T-cell (primary cell): ENCODE results near the gene BLOC1S2. TPM values are rescaled to one million over a fixed set of nuclear protein-coding genes. Genes with fewer than 3 reads are reported as not detected.
"Not testable (repeated sequence)": the region's sequence is repeated elsewhere in the genome, so short reads cannot be mapped to it uniquely, and the experiment has no call there.

Experiments
- ATAC-seq, 4 experiments: fragments of 200-7000 bp in 3 of 4; fragments of 150-1000 bp in 1 of 4; cut with Tn5 transposase; replicated peaks in 1 of 4; 1 replicate in 3 of 4; 2 replicates in 1 of 4; pipeline ENCODE4 v1.10.0; 2021; ENCODE audit warnings: moderate library complexity in 3 of 4, mild to moderate bottlenecking in 2 of 4, moderate number of reproducible peaks in 1 of 4
- CTCF ChIA-PET, 2 donors: fragments of 300-600 bp; sonication (Branson Sonifier 250); formaldehyde crosslinking; loops; one replicate each; lab custom pipeline; 2022; ENCODE audit warnings: antibody characterized with exemption in 2 of 2; lab: Charles Lee
- POLR2A ChIA-PET, 2 donors: fragments of 300-600 bp; sonication (Branson Sonifier 250); formaldehyde crosslinking; loops; one replicate each; lab custom pipeline; 2022; ENCODE audit warnings: antibody characterized with exemption in 2 of 2; lab: Charles Lee
- DNase-seq, 35 experiments: peaks; one replicate each; pipeline versions ENCODE4 v3.0.0 to v3.0.0-alpha.2; 2013 to 2023
- H3K27ac ChIP-seq: one replicate; pipeline ENCODE4 v1.5.1; 2013; ENCODE audit warnings: low read length
- H3K27me3 ChIP-seq, 2 experiments: replicated peaks in 1 of 2; 1 replicate in 1 of 2; 2 replicates in 1 of 2; pipeline versions ENCODE4 v1.6.1 to v1.7.0; 2013; ENCODE audit warnings: low read length in 1 of 2, mixed read lengths in 1 of 2; ENCODE audit not compliant: control insufficient read depth in 2 of 2, insufficient read depth in 2 of 2; ENCODE audit errors: extremely low read depth in 1 of 2
- H3K36me3 ChIP-seq, 2 donors: 1 replicate in 1 of 2; 2 replicates in 1 of 2; pipeline versions ENCODE4 v1.6.1 to v1.7.0; 2013; ENCODE audit warnings: low read length in 1 of 2; ENCODE audit not compliant: control insufficient read depth in 2 of 2, insufficient read depth in 1 of 2; ENCODE audit errors: extremely low read depth in 1 of 2
- H3K4me1 ChIP-seq, 2 experiments: 1 replicate in 1 of 2; 2 replicates in 1 of 2; pipeline versions ENCODE4 v1.6.1 to v1.7.0; 2013; ENCODE audit warnings: low read length in 2 of 2, mixed read lengths in 1 of 2; ENCODE audit not compliant: insufficient read depth in 2 of 2, control insufficient read depth in 1 of 2; ENCODE audit errors: extremely low read depth in 1 of 2
- H3K4me3 ChIP-seq, 2 donors: 1 replicate in 1 of 2; 2 replicates in 1 of 2; pipeline versions ENCODE4 v1.5.1 to v1.7.0; 2013; ENCODE audit warnings: mild to moderate bottlenecking in 2 of 2, low read length in 1 of 2, moderate library complexity in 1 of 2; ENCODE audit not compliant: control insufficient read depth in 1 of 2; ENCODE audit errors: extremely low read depth in 1 of 2
- H3K9me3 ChIP-seq: 2 replicates; pipeline ENCODE4 v1.7.0; 2013
- H3K27ac Mint-ChIP-seq, 2 donors: one replicate each; pipeline ENCODE4 v1.8.0; 2020 to 2021; ENCODE audit warnings: mild to moderate bottlenecking in 2 of 2, mixed read lengths in 2 of 2
- H3K27me3 Mint-ChIP-seq, 2 donors: one replicate each; pipeline ENCODE4 v1.8.0; 2021 to 2022; ENCODE audit warnings: mixed read lengths in 2 of 2
- H3K36me3 Mint-ChIP-seq: one replicate; pipeline ENCODE4 v1.8.0; 2021; ENCODE audit warnings: mixed read lengths
- H3K4me1 Mint-ChIP-seq, 3 donors: one replicate each; pipeline ENCODE4 v1.8.0; 2020 to 2022; ENCODE audit warnings: mixed read lengths in 3 of 3, mild to moderate bottlenecking in 1 of 3
- H3K4me3 Mint-ChIP-seq, 3 donors: one replicate each; pipeline ENCODE4 v1.8.0; 2020 to 2022; ENCODE audit warnings: mild to moderate bottlenecking in 3 of 3, mixed read lengths in 3 of 3, moderate library complexity in 3 of 3
- H3K9me3 Mint-ChIP-seq, 3 donors: one replicate each; pipeline ENCODE4 v1.8.0; 2020 to 2022; ENCODE audit warnings: mixed read lengths in 3 of 3
- WGBS: methylation state at CpG from one replicate; pipeline ENCODE4 v1.1.5; 2013; ENCODE audit warnings: missing lambda C conversion rate; ENCODE audit not compliant: insufficient coverage; 5-methylcytosine and 5-hydroxymethylcytosine counted together
- total RNA-seq, 35 experiments: library from RNA in 6 of 35; stranded (reverse) in 6 of 35; fragments of 120-200 nt in 1 of 35; gene quantifications; one replicate each; pipeline versions ENCODE4 v1.2.1 to v1.2.4 and lab custom pipeline; 2013 to 2026

Gene BLOC1S2
- total RNA-seq, 5 donors from 2014 or later (not counting 1 experiment from before 2014, with no cell fraction given), result 30.2 to 44.1 (median 38.0) TPM

- CTCF ChIA-PET, result no interaction called here
- peaks cover 3 to 6% of the 10 kb centered on the region in 2 donors for H3K27me3 Mint-ChIP-seq
- H3K4me1 Mint-ChIP-seq, result peaks cover 27 to 36% (median 29%) of the 10 kb centered on the region in 3 donors
- no peaks in the 10 kb centered on the region for H3K36me3 Mint-ChIP-seq
- 100% methylated on average over 1 of the region's 5 CpGs for WGBS
- H3K4me3 ChIP-seq, result no peak overlapping the region
- peak overlapping the region in 1 of 3 donors; percentile 100 for H3K4me3 Mint-ChIP-seq
- H3K4me1 ChIP-seq, result peaks cover 5 to 17% of the 10 kb centered on the region in 2 experiments
- no peaks in the 10 kb centered on the region for H3K9me3 Mint-ChIP-seq
- no peaks in the 10 kb centered on the region for H3K9me3 ChIP-seq
- no peak overlapping the region for H3K27ac ChIP-seq
- POLR2A ChIA-PET, result no interaction called here
- peaks cover 0 to 8% of the 10 kb centered on the region in 2 donors for H3K36me3 ChIP-seq
- no peak overlapping the region for H3K27ac Mint-ChIP-seq
- peaks cover 2 to 3% of the 10 kb centered on the region in 2 experiments for H3K27me3 ChIP-seq
- ATAC-seq, result no peak
- no peak for DNase-seq
Measured at GRCh38 chr10:100288196-100288595, 1.7 kb upstream of the BLOC1S2 start.

GRCh38 chr10:100287756-100288155 is 1.3 kb upstream of the BLOC1S2 start:
- Mint-ChIP-seq H3K36me3 (no peaks in the 10 kb centered on the region), H3K9me3 (no peaks in the 10 kb centered on the region), H3K4me3 (peak overlapping the region; percentile 99 to 100 (median 99)), H3K27me3 (peaks cover 3% of the 10 kb centered on the region in 2 donors), H3K27ac (peak overlapping the region; percentile 98), H3K4me1 (peaks cover 27 to 36% (median 29%) of the 10 kb centered on the region in 3 donors)
- ATAC-seq (no peak), DNase-seq (no peak)
- Histone ChIP-seq H3K36me3 (peaks cover 0 to 9% of the 10 kb centered on the region in 2 donors), H3K27ac (no peak overlapping the region), H3K9me3 (no peaks in the 10 kb centered on the region), H3K4me3 (no peak overlapping the region), H3K27me3 (peaks cover 0 to under 1% of the 10 kb centered on the region in 2 experiments), H3K4me1 (peaks cover 5 to 17% of the 10 kb centered on the region in 2 experiments)
- ChIA-PET CTCF (interaction anchor here in 1 of 2 donors (1.1 kb wide), 1 partner anchor 16 kb away, joined by 3 read pairs; no protein-coding TSS in a partner anchor), POLR2A (no interaction called here)
- WGBS, result 100% methylated on average over 4 of the region's 6 CpGs

DNA sequence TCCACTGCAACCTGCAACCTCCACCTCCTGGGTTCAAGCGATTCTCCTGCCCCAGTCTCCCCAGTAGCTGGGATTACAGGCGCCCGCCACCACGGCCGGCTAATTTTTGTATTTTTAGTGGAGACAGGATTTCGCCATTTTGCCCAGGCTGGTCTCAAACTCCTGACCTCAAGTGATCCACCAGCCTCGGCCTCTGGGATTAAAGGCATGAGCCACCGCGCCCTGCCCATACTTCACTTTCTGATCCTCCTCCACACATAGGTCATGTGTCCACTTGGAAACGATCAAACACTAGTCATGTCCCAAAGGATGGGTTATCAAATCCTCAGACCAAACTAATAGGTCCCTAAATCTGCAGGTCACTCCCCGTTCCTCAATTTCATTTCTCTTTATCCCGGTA is 1.2 kb downstream of the BLOC1S2 start:
- H3K36me3 Mint-ChIP-seq, H3K27me3 Mint-ChIP-seq, H3K27ac ChIP-seq, ATAC-seq, CTCF ChIA-PET, DNase-seq, H3K27me3 ChIP-seq, H3K9me3 ChIP-seq, H3K9me3 Mint-ChIP-seq: not testable (repeated sequence)
- H3K27ac Mint-ChIP-seq, result peak overlapping the region; percentile 98
- H3K4me3 Mint-ChIP-seq, result peak overlapping the region; percentile 99 to 100 (median 99)
- Histone ChIP-seq H3K4me3 (peak overlapping the region in 1 of 2 donors; percentile 95), H3K36me3 (peaks cover 0 to 24% of the 10 kb centered on the region in 2 donors), H3K4me1 (peaks cover 5 to 17% of the 10 kb centered on the region in 2 experiments)
- H3K4me1 Mint-ChIP-seq, result peaks cover 32 to 41% (median 38%) of the 10 kb centered on the region in 3 donors
- POLR2A ChIA-PET, result interaction anchor here in 1 of 2 donors (0.5 to 0.6 kb wide), 2 partner anchors 10 to 16 kb away, joined by 3 read pairs; no protein-coding TSS in a partner anchor
- WGBS, result 87% methylated on average over 6 of the region's 12 CpGs

DNA sequence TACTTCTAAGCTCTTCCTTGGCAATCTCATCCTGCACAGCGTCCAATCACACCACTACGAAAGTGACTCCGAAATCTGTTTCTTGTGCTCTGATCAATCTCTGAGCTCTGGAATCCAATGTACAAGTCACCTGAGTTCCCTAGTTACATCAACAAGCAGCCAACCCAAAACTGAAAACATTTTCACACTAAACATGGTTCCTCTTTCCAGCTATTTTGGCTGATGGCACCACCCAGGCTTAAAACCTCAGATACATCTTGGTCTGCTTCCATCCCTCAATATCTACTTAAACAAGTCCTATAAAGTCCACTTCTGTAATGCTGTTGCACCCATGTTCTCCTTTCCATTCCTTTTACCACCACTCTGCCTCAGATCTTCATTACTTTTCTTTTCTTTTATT is 3.6 kb downstream of the BLOC1S2 start:
- no peaks in the 10 kb centered on the region for H3K27me3 ChIP-seq
- no peak overlapping the region for H3K4me3 ChIP-seq
- H3K27ac Mint-ChIP-seq, result no peak overlapping the region
- DNase-seq (no peak), ATAC-seq (no peak)
- peaks cover 0 to 39% of the 10 kb centered on the region in 2 donors for H3K36me3 ChIP-seq
- no peak overlapping the region for H3K4me3 Mint-ChIP-seq
- peaks cover 5 to 17% of the 10 kb centered on the region in 2 experiments for H3K4me1 ChIP-seq
- no peaks in the 10 kb centered on the region for H3K27me3 Mint-ChIP-seq
- POLR2A ChIA-PET, result no interaction called here
- CTCF ChIA-PET, result no interaction called here
- WGBS, result 94% methylated on average over 3 of the region's 3 CpGs
- peaks cover 32 to 41% (median 38%) of the 10 kb centered on the region in 3 donors for H3K4me1 Mint-ChIP-seq
- no peak overlapping the region for H3K27ac ChIP-seq
- H3K36me3 Mint-ChIP-seq, result peaks cover 20% of the 10 kb centered on the region
- H3K9me3 ChIP-seq, result no peaks in the 10 kb centered on the region
- H3K9me3 Mint-ChIP-seq, result no peaks in the 10 kb centered on the region

- H3K4me3 Mint-ChIP-seq, H3K4me3 ChIP-seq, CTCF ChIA-PET, DNase-seq, H3K9me3 Mint-ChIP-seq, H3K4me1 Mint-ChIP-seq, H3K4me1 ChIP-seq, H3K27ac ChIP-seq, H3K27me3 Mint-ChIP-seq, H3K27ac Mint-ChIP-seq, POLR2A ChIA-PET, H3K9me3 ChIP-seq, ATAC-seq, H3K27me3 ChIP-seq: not testable (repeated sequence)
- peaks cover 28% of the 10 kb centered on the region for H3K36me3 Mint-ChIP-seq
- no CpG with 5 or more reads among the region's 31 CpGs for WGBS
- peaks cover 0 to 37% of the 10 kb centered on the region in 2 donors for H3K36me3 ChIP-seq
Measured at GRCh38 chr10:100276971-100277370, 9.5 kb downstream of the BLOC1S2 start.

- Mint-ChIP-seq H3K4me1 (peaks cover 38 to 40% (median 38%) of the 10 kb centered on the region in 3 donors), H3K36me3 (peaks cover 5% of the 10 kb centered on the region), H3K4me3 (peak within 1 kb of the TSS; percentile 98 to 100 (median 99)), H3K27ac (peak within 1 kb of the TSS; percentile 96 to 98), H3K9me3 (no peaks in the 10 kb centered on the region), H3K27me3 (no peaks in the 10 kb centered on the region)
- POLR2A ChIA-PET, result interaction anchor here in 1 of 2 donors (0.5 kb wide), 1 partner anchor 108 kb away, joined by 3 read pairs; no protein-coding TSS in a partner anchor
- H3K27me3 ChIP-seq, result no peaks in the 10 kb centered on the region
- 1% methylated on average over 37 of the region's 49 CpGs for WGBS
- H3K9me3 ChIP-seq, result no peaks in the 10 kb centered on the region
- DNase-seq, result peak; percentile 45 to 83 (median 67)
- H3K4me1 ChIP-seq, result peaks cover 9 to 26% of the 10 kb centered on the region in 2 experiments
- ATAC-seq, result peak; percentile 89 to 91 (median 90)
- CTCF ChIA-PET, result no interaction called here
- no peaks in the 10 kb centered on the region for H3K36me3 ChIP-seq
- H3K27ac ChIP-seq, result peak within 1 kb of the TSS; percentile 90
- H3K4me3 ChIP-seq, result peak within 1 kb of the TSS; percentile 92 to 100
Measured at GRCh38 chr10:100267239-100268104, 19.0 kb downstream of the BLOC1S2 start, which contains the start of gene CWF19L1. CWF19L1 (minus strand) TSS chr10:100267638; CDS start chr10:100267593, 45 bp downstream.
